GM19397 (cell line): ENCODE results near the gene SLX4IP.
"Not testable (repeated sequence)": the region's sequence is repeated elsewhere in the genome, so short reads cannot be mapped to it uniquely, and the experiment has no call there.

ENCODE experiments used
- ATAC-seq: cut with Tn5 transposase; IDR thresholded peaks from one replicate; pipeline ENCODE4 v1.9.1; 2021; ENCODE audit warnings: mild to moderate bottlenecking, moderate library complexity; ENCODE audit not compliant: unreplicated experiment

SLX4IP gene

GRCh38 chr20:10565922-10566897, 131.1 kb downstream of the SLX4IP start:
- no peak for ATAC-seq

DNA sequence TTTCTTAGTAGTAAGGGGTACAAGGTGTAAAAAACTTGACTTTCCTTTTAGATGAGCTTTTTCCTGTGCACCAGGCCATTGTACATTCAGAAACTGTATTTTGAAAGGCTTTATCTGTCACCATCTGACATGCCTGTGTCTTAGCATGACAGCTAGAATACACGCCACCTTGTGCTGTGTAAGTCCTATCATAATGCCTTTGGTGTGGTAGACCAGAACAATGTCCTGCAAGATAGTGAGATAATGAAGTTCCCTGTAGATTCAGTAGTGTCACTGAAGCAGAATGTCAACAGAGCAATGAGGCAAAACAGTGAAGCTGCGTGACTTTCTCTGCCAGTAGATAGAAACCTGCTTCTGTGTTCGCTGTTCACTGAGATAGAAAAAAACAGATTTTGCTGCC, 132.9 kb downstream of the SLX4IP start:
- ATAC-seq, result no peak

DNA sequence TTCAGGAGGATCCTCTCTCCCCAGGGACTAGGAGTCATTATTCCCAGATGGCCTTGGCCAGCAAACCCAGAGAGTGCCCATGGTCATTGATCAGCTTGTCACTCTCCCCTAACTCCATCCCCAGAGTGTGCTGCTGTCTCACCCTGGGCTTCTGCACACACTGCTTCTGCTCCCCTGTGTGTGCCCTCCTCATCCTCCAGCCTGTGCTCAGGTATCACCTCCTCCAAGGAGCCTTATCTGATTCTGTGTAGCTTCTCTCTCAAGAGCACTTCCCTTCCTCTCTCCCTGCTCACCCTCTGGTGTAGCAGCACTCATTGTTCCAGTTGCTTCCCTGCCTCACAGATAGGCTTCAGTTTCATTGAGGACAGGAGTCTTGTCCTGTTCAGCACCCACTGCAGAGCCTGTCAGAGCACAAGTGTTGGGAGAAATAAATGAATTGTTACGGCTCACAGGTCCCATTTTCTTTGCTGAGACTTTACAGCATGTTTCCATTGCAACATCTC, 136.3 kb downstream of the SLX4IP start:
- no peak for ATAC-seq

DNA sequence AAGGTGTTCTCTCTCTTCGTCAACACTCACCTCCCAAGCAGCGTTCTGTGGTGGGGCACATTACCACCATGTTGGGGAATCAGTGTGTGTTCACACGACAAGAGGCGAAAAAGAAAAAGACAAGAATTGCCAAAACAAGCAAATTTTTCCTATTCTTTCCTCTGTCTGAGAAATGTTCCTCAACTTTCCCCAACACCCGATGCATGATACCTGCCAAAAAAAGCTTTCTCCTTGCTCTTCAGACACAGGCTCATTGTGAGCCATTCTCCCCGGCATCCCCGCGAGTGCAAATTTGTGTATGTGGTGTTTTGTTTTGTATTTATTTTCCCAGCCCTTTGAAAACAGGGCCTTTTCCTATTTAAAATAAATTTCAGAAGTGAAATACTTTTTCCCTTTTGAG, 137.7 kb downstream of the SLX4IP start:
- ATAC-seq, result no peak

GRCh38 chr20:10573273-10573950, 138.3 kb downstream of the SLX4IP start:
- no peak for ATAC-seq

DNA sequence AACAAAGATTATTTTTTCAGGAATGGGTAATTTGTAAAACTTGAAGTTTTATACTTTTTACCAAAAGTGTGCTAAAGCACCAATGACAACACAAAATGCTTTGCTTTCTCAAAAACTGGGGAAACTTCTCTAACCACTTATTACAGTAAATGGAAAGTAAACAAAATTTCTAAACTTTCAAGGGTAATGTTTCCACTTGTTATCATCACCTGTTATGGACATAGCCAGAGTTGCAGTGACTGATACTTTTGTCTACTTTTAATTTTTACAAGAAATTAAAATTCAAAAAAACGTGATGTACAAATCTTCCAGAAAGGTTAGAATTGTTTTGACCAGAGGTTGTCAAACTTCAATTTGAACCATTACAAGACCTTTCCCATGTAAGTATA, 138.8 kb downstream of the SLX4IP start:
- no peak for ATAC-seq

GRCh38 chr20:10576411-10577090, 141.4 kb downstream of the SLX4IP start:
- no peak for ATAC-seq

GRCh38 chr20:10577648-10578047, 142.5 kb downstream of the SLX4IP start:
- no peak for ATAC-seq

DNA sequence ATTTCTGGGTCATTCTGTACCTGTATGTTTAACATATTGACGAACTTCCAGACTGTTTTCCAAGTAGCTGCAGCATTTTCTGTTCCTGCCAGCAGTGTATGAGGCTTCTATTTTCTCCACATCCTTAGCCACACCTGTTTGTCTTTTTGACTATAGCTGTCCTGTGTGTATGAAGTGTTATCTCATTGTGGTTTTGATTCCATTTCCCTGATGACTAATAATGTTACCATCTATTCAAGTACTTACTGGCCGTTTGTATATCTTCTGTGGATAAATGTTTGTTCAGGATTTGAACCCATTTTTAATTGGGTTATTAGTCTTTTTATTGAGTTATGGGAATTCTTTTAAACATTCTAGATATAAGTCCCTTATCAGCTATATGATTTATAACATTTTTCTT, 143.5 kb downstream of the SLX4IP start:
- no peak for ATAC-seq

DNA sequence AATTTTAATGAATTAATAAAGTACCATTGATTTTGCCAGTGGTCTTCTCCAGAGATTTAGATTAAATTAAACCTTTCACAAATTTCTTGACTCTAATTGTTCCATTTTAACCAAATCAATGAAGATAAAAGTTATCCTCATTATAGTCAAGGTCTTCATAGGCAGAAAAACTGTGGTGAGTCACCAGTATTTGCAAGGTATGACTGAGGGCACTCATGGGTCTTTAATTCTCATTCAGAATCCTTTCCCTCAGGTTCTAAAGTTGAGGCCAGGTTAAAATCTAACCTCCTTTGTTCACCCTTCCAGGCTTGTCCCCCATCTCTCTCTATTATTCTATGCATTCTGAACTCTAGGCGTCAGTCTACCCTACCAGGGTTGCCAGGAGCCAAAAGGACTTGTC, 144.8 kb downstream of the SLX4IP start:
- no peak for ATAC-seq

GRCh38 chr20:10580700-10581099, 145.6 kb downstream of the SLX4IP start:
- ATAC-seq, result no peak

GRCh38 chr20:10581823-10582222, 146.7 kb downstream of the SLX4IP start:
- no peak for ATAC-seq

DNA sequence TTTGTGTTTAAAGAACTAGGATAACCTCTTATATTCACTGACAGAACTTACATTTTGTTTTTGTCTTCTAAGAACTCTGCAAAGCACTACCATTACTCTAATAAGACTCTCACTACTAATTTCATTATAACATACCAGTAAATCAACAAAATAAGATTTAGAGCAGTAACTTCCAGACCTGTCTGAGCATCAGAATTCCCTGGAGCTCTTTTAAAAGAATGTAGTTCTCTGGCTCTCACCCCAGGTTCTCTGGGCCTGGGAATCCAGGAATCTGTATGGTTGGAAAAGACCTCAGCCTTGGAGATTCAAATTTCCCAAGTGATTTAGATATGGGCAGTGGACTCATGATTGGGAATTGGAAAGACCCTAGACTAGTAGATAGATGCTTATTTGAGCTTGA, 149.3 kb downstream of the SLX4IP start:
- no peak for ATAC-seq

- no peak for ATAC-seq
Measured at GRCh38 chr20:10585308-10585707, 150.2 kb downstream of the SLX4IP start.

DNA sequence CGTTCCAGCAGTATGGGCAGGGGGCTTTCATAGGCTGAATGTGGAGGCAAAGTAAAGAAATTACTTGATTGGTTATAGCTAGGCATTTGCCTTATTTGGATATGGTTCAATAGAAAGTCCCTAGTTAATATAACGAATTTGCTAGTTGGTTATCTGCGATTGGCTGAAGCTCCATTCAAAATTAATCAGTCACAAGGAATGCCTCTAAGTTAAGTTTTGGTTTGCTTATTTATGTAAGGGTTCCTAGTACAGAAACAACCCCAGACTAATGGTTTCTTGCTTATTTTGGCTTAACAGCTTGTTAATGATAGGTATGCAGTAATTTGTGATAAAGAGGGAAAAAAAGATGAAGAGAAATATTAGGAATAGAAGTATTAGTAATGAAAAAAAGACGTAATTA, 151.2 kb downstream of the SLX4IP start:
- no peak for ATAC-seq

- ATAC-seq, result not testable (repeated sequence)
Measured at GRCh38 chr20:10590446-10590845, 155.3 kb downstream of the SLX4IP start.

GRCh38 chr20:10590950-10591671, 156.0 kb downstream of the SLX4IP start:
- no peak for ATAC-seq

DNA sequence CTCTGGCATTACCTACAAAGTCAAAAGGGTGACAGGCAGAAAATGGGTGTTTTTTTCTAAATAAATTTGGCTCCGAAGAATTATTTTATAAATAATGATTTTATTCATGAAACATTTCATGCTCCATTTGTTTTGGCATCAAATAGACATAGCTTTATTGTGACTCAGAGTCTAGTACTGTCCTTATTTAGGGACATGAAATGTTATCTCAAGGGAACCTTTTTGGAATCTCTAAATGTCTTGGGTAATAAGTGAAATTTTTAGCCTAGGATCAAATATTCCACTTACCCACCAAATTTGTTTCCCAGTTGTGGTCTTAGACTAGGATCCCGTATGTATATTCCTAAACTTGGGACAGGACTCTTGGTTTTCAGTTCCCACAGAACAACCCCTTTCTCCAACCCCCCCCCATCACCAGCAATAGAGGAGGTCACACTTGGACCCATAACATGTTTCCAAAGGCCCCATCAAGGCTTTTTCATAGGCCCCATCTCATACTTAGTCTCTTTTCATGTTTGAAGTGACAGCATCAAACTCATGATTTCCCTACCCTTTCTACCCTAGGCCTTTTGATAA, 156.9 kb downstream of the SLX4IP start:
- no peak for ATAC-seq

DNA sequence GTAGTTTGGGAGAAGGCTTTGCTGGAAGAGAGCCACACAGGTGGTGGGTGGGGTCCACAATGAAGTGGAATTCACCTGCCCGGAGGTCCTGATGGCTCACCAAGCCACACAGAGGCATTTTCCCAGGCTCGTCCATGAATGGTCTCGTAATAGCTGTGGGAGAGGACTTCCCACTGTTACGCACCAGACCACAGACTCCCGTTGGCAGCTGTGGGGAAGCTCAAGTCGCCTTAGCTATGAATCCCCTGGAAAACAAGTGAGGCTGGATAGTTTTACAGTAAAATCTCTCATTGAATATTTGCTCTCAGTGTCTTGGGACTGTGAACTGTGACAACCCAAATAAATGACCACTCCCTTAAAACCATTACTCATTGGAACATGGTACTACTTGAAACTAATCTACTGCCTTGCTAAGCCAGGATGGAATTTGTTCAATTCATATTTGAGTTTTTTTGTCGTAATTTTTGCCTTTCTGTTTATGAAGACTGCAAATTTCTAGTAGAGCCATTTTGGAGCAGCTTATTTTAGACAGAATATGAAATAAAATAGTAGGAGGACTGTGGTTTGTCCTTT, 159.3 kb downstream of the SLX4IP start:
- no peak for ATAC-seq

GRCh38 chr20:10595266-10595665, 160.2 kb downstream of the SLX4IP start:
- no peak for ATAC-seq
